A673 (cell line): ENCODE data around the gene CDYL2.

ENCODE experiments used
- EZH2 ChIP-seq: fragments of 200-600 bp; sonication (generic); IDR thresholded peaks from 2 replicates; pipeline ENCODE4 v1.6.1; 2017; ENCODE audit warnings: borderline replicate concordance, low read depth, mild to moderate bottlenecking, mixed read lengths, antibody characterized with exemption, low read length; ENCODE audit not compliant: poor library complexity, severe bottlenecking
- TF ChIP-seq, protein P1 (sequence below): fragments of 300-800, 200-600 bp; sonication (generic); conservative IDR thresholded peaks from 2 replicates; pipeline ENCODE4 v1.5.1; 2017; ENCODE audit warnings: low read depth, mild to moderate bottlenecking, antibody characterized with exemption, low read length, moderate library complexity, mixed read lengths

DNA sequence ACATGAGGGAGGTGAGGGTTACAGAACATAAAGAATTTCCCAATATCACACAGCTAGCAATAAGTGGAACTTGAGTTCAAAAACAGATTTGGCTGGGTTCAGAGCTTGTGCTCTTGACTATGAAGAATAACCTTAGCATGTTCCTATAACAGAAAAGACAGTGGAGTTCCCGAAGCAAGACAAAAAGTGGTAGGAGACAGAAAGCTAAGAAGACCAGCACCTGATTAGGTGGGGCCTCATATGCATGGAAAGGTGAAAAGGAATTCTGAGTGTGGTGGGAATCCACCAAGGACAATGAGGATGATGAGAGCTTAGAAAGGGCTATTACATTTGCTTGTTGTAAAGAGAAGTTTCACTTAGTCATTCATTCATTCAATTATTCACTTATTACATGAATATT, 26.6 kb upstream of the CDYL2 start:
- TF ChIP-seq, protein P1, sequence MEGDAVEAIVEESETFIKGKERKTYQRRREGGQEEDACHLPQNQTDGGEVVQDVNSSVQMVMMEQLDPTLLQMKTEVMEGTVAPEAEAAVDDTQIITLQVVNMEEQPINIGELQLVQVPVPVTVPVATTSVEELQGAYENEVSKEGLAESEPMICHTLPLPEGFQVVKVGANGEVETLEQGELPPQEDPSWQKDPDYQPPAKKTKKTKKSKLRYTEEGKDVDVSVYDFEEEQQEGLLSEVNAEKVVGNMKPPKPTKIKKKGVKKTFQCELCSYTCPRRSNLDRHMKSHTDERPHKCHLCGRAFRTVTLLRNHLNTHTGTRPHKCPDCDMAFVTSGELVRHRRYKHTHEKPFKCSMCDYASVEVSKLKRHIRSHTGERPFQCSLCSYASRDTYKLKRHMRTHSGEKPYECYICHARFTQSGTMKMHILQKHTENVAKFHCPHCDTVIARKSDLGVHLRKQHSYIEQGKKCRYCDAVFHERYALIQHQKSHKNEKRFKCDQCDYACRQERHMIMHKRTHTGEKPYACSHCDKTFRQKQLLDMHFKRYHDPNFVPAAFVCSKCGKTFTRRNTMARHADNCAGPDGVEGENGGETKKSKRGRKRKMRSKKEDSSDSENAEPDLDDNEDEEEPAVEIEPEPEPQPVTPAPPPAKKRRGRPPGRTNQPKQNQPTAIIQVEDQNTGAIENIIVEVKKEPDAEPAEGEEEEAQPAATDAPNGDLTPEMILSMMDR: no peak
- no peak for TF ChIP-seq EZH2
